HG03196 (cell line): ENCODE measurements around the gene SRPK2.
A peak's percentile ranks its signal among the peaks of the same experiment; 100 is the strongest.
"Not testable (repeated sequence)": the region's sequence is repeated elsewhere in the genome, so short reads cannot be mapped to it uniquely, and the experiment has no call there.

Source experiments
- ATAC-seq: cut with Tn5 transposase; IDR thresholded peaks from one replicate; pipeline ENCODE4 v1.9.1; 2021; ENCODE audit not compliant: unreplicated experiment

SRPK2 gene

DNA sequence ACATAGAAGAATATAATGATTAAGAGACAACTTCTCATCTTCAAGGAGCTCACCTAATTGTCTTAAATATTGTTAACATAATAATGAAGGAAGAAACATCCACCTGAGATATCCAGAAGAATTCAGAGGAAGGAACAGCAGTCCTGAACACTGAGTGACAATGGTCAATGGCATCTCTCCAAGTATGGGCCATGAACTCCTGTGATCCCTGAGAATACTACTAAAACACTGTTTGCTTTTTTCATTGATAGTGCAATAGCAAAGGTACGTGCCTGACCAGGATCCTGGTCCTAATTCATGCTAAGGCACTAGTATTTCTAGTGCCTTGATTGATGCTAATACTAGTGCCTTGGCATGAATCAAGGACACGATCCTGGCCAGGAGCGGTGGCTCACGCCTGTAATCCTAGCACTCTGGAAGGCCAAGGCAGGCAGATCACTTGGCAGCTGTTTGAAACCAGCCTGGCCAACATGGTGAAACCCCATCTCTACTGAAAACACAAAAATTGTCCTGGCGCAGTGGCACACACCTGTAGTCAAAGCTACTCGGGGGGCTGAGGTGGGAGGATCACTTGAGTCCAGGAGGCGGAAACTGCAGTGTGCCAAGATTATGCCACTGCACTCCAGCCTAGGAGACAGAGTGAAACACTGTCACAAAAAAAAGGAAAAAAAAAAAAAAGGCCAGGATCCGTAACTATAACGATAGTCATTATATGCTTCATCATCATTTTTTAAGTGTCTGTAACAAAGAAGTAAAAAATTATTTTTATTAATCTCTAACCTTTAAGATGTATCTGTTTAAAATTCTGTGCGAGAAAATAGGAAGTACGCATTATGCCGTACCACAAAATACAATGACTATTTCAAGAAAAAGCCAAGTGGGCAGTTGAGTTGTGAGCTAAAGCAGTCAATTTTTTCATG lies 49.1 kb downstream of the SRPK2 start:
- ATAC-seq, result no peak

DNA sequence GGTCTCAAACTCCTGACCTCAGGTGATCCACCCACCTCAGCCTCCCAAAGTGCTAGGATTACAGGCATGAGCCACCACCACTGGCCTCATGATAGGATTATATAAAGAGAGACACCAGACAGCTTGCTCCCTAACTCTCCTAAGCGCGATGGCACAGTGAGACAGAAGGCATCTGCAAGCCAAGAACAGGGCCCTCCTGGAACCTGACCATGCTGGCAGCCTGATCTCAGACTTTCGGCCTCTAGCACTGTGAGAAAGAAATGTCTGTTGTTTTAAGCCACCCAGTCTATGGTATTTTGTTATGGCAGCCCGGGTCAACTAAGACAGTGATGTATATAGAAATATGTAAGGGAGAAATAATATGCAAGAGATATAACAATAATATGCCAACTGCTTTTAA lies 51.2 kb downstream of the SRPK2 start:
- no peak for ATAC-seq

DNA sequence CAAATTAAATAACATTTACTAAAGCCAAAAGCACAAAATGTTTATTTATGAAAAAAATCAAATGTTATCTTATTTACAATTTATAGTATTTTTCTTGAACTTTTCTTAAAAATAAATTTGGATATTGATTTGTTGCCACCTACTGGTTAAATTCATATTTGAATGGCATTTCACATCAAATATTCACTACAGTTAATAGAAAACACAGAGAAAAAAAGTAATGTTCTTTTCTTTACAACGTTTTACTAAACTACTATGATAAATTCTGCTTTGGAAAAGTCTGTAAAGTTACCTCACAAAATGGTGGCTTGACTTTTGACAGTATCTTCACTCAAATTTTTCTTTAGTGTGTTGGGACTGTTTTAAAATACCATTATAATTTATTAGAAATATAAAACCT lies 52.7 kb downstream of the SRPK2 start:
- ATAC-seq, result no peak

DNA sequence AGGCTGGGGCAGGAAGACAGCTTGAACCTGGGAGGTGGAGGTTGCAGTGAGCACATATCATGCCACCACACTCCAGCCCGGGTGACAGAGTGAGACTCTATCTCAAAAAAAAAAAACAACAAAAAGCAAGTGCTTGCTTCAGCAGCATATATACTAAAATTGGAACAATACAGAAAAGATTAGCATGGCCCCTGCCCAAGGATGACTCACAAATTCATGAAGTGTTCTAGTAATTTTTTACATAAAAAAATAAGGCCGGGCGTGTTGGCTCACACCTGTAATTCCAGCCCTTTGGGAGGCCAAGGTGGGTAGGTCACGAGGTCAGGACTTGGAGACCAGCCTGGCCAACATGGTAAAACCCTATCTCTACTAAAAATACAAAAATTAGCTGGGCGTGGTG lies 56.1 kb downstream of the SRPK2 start:
- not testable (repeated sequence) for ATAC-seq

DNA sequence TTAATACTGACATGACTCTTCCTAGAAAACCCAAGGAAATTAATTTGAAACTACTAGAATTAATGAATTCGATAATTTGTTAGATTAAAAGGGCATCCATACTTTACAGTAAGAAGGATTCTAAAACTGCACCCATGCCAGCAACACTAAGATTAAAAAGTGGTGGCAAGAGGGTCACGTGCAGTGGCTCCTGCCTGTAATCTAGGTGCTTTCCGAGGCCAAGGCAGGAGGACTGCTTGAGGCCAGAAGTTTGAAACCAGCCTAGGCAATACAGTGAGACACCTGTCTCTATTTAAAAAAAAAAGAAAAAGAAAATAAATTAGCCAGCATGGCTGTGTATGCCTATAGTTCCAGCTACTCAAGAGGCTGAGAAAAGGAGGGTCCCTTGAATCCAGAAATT lies 58.2 kb downstream of the SRPK2 start:
- ATAC-seq, result no peak

DNA sequence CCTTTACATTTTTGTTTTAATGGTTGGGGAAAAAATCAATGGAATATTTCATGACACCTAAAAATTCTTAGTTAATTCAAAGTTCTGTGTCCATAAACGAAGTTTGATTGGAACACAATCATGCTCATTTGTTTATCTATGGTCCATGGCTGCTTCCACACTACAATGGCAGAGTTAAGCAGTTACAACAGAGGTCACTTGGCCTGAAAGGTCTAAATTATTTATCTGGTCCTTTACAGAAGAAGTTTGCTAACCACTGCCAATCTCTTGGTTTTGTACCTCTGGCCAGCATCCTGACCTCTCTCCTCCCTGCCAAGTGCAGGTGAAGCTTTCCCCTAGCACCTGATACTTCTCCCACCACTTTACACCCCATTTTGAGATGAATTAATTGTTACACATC lies 61.5 kb downstream of the SRPK2 start:
- ATAC-seq, result no peak

DNA sequence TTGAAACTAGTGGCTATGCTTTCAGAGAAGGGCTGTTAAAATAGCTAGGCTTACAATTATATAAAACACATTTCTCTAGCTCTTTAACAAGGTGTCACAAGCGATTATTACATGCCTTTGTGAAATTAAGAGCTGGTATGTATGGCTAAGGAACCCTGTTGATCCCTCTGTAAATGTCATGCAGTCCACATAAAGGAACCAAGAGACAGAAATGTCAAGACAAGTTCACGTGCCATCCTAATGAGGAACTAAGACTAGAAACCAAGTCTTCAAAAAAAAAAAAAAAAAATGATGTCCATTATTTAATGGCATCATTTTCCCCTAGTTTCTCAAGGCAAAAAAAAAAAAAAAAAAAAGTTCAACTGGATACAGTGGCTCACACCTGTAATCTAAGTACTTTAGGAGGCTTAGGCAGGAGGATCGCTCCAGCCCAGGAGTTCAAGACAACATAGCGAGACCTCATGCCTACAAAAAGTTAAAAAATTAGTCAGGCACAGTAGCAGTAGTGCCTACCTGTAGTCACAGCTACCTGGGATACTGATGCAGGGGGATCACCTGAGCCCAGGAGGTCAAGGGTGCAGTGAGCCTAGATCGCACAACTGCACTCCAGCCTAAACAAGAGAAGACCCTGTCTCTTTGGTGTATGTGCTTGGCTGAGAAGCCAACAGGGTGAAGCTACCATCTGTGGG lies 63.4 kb downstream of the SRPK2 start:
- peak; percentile 64 for ATAC-seq

DNA sequence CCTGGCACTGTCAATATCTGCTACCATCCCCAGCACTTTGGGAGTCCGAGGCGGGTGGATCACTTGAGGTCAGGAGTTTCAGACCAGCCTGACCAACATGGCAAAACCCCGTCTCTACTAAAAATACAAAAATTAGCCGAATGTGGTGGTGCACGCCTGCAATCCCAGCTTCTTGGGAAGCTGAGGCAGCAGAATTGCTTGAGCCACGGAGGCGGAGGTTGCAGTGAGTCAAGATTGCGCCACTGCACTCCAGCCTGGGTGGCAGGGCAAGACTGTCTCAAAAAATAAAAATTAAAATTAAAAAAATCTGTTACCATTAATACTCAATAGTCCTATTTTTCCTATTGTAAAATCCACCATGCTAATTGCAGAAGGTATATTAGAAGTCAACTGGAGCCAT lies 64.1 kb downstream of the SRPK2 start:
- not testable (repeated sequence) for ATAC-seq

DNA sequence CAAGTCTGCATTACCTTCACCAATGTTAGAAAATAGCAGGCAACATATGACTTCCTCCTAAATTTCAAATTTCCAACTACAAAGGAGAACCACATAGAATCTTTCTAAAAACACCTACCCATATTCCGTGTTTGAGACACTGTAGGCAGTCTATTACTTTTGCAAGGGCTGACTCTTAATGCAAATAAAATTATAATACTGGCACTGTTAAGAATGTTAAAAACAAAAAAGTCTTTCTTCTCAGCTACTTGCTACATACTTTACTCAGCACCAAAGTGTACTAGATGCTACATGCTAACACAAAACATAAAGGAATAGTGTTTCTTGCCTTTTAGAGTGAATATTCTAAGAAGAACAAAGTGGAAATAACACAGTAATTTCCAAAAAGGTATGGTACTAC lies 65.4 kb downstream of the SRPK2 start:
- no peak for ATAC-seq

DNA sequence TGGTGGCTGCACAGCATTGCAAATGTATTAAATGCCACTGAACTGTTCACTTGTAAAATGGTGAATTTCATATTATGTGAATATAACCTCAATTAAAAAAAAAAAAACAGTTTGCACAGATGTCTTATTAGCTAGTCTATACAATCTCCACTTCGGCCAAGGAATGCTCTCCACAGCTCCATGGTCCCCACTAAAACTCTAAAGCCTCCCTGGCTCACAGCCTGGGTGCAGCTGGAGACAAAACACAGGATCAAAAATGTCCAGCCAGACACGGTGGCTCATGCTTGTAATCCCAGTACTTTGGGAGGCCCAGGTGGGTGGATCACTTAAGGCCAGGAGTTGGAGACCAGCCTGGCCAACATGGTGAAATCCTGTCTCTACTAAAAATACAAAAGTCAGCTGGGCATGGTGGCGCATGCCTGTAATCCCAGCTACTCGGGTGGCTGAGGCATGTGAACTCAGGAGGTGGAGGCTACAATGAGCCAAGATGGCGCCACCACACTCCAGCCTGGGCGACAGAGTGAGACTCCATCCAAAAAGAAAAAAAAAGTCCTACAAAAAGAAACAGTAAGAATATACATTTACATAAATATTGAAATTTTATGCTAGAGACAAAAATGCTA lies 66.0 kb downstream of the SRPK2 start:
- ATAC-seq, result no peak

DNA sequence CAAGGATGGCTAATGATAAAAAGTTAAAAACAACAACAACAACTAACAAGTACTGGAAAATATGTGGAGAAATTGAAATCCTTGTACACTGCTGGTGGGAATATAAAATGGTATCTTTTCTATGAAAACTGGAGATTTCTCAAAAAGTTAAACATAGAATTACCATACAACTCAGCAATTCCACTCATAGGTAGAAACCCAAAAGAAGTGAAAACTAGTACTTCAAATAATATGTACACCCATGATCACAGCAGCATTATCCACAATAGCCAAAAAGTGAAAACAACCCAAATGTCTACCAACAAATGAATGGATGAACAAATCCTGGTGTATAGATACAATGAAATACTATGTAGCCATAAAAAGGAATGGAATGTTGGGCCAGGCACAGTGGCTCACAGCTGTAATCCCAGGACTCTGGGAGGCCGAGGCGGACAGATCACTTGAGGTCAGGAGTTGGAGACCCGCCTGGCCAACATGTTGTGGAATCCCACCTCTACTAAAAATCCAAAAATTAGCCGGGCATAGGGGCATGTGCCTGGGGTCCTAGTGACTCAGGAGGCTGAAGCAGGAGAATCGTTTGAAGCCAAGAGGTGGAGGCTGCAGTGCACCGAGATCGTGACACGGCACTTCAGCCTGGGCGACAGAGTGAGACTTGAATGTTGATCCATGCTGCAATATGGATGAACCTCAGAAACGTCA lies 66.8 kb downstream of the SRPK2 start:
- no peak for ATAC-seq

DNA sequence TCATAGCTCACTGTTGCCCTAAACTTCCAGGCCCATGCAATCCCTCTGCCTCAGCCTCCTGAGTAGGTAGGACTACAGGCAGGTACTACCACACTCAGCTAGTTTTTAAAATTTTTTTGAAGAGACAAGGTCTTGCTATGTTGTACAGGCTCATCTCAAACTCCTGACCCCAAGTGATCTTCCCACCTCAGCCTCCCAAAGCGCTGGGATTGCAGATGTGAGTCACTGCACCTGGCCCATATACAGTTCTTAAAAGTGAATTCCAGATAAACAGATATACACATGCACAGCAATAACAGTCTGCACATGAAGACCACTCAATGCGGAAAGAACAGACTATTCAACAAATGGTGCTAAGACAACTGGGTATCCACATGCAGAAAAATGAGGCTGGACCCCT lies 67.8 kb downstream of the SRPK2 start:
- ATAC-seq, result no peak

DNA sequence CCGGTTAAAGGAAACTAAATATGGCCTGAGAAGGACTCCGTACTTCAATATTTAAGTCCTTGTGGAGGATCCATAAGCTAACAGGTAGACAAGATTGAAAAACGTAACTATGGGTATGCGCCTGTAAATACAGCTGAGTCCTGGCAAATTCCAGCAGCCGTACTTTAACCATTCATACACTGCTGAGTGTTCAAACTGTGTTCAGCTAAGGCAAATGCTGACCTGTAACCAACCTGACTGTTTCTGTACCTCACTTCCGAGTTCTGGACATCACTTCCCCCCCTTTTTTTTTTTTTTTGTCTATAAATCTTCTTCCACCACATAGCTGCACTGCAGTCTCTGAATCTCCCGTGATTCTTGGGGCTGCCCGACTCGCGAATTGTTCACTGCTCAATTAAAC lies 69.1 kb downstream of the SRPK2 start:
- ATAC-seq, result no peak

DNA sequence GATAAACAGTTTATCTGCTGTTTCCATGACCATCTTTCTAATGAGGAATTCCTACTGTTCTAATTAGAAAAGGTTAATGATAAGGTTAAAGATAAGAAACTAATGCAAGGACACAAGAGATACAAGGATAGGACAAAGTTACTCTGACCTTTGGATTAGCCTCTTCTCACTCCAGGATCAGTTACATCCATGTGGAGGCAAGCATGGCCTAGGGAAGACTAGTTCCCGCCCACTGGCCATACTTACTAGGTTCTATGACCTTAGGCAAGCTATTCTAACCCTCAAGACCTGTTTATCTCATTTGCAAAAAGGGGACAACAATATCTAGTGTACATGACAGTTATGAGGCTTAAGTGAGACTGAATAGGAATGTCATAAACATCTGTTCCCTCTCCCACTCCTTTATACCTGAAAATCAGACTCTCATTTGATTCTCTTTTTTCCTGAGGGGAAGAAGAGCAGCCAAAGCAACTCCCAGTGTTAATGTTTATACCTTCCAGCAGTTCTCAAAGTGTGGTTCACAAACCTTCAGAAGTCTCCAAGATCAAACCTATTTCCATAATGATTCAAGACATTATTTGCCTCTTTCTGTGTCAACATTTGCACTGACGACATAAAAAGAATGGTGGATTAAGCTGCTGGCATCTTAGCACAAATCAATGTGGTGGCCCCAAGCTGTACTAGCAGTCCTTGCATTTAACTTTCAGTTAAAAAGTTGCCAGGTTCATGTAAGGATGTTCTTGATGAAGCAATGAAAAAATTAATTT lies 72.0 kb downstream of the SRPK2 start:
- no peak for ATAC-seq

DNA sequence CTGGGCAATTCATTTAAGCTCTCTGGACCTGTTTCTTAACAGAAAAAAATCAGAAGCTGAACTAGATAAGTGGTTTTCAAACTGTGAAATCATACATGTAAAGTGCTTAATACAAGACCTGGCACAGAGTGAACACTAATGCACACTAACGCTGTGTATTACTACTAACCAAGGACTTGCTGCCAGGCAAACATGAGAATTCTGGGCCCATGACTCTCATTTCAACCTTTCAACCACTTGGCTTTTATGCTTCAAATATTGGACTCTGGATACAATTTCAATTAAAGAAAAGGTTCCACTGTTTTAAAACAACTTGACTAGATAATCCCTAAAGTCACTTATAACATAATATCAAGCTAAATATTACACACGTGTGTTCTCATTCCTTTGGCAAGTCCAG lies 73.4 kb downstream of the SRPK2 start:
- no peak for ATAC-seq

DNA sequence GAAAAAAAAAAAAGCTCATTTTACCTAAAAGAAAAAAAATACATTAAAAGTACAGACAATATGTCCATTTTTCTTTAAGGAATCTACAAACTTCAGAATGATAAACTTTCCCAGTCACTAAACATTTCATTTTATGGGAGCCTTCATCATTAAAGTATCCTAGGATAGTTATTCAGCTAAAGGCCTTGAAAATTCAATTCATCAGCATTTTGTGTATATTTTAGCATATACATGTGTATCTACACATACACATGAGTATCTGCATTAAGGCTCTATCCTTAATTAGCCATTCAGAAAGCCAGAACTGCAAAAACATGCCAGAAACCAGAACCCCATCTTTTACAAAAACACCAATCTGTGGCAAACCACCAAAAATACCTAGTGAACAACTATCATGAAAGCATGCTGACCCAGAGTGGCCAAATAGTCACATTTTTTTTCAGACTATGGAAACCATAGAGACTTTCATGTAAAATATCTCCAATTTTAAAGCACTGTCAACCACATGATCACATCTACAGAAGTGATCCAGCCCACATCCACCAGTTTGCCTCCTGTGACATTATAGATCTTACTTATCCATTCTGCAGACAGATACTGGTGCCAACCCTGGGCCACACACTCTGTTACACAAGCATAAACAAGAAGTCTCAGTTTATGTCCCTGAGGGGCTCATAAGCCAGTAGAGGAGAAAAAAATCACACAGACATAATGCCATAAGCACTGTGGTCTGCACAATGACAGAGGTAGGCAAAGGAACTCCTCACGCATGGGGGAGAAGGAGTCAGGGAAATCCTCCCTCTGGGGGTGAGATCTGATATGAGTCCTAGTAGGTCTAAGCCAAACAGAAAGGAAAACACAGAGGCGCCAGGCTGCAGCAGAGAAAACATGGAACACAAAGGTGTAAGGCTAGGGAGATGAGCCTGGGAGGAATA lies 79.2 kb downstream of the SRPK2 start:
- ATAC-seq, result peak; percentile 49

DNA sequence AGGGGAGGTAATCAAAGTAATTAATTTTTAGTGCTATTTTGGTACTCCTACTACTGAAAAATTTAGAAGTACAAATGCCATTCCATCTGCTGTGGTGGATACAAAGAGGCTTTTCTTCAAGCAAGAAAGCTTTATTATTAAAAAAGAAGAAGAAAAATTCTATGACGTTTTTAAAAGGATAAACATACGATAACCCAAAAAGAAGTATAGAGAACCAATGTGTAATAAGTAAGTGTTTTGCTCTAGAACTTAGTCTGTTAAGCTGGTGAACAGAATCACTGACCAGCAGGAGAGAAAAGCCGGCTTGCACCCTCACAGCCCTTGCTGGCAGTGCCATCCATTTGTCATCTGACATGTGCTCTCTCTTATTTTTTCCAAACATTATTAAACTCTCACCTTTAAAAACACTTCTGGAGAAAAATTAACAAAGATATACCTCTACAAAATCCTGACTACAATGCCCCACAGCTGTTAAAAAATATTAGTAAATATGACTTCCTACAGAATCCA lies 81.5 kb downstream of the SRPK2 start:
- ATAC-seq, result no peak

DNA sequence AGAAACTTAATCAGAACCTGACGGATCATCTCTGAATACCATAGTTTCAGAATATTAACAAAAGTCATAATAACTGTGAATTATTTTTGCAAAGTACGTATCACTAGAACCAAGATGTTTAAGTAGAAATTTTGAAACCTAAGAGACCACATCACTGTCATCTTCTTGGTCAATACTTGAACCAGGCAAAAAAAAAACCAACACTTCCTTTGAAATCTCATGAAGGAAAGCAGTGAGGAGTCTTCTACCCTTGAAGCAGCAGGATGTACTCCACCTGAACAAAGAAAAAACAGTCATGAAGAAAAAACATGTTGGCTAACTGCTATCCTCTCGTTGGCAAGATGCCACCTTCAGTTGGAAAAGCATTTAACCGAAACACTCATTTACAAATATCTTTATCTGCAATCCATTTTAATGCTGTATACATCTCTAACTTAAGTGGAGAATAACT lies 82.4 kb downstream of the SRPK2 start:
- no peak for ATAC-seq

DNA sequence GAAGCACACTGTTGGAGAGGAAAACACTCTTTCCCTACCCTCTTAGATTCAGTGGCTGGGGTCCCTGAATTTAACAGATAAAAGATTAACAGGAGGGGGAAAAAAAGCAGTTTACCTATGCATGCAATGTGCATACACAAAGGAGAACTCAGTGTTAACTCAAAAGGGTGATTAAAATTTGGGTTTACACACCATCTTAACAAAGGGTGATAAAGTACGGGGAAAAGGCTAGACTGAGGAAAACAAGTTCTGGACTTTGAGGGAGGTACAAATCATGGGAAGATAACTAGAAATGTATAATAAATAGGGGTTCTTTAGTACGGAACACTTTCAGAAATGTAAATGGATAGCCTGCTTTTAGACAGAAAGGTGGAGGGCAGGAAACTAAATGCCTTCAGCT lies 83.1 kb downstream of the SRPK2 start:
- ATAC-seq, result no peak
